ENCODE data around the gene NFIB.

The NFIB gene

DNA sequence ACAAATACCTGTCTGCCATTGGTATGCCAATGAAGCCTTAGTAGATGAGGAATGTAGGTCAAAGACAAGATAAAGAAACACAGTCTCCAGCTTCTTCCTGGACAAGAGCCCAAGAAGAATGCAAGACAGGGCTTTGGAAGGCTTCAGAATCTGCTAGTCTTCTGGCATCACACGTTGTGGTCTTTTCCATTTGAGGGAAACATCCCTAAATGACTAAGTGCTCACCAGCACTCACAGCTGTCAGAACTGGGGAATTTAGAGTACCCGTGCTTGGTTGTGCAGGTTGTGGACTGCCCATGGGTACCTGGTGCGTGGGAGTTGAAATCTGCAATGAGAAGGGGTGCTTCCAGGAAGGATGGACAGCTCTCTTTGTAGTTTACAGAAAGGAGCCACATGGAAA is 27.1 kb upstream of the NFIB start:
- Histone ChIP-seq H3K4me3 (ENCODE audit: low read length) (no peak overlapping the region), H2AFZ (ENCODE audit: low read depth, low read length) (no peak overlapping the region), H3K4me1 (ENCODE audit: insufficient read depth, low read length) (peaks cover 22% of the 10 kb centered on the region), H3K27me3 (ENCODE audit: insufficient read depth, low read length) (peaks cover 59% of the 10 kb centered on the region), H3K36me3 (ENCODE audit: insufficient read depth, low read length) (no peaks in the 10 kb centered on the region), H3K9me3 (ENCODE audit: low read length) (no peaks in the 10 kb centered on the region)

DNA sequence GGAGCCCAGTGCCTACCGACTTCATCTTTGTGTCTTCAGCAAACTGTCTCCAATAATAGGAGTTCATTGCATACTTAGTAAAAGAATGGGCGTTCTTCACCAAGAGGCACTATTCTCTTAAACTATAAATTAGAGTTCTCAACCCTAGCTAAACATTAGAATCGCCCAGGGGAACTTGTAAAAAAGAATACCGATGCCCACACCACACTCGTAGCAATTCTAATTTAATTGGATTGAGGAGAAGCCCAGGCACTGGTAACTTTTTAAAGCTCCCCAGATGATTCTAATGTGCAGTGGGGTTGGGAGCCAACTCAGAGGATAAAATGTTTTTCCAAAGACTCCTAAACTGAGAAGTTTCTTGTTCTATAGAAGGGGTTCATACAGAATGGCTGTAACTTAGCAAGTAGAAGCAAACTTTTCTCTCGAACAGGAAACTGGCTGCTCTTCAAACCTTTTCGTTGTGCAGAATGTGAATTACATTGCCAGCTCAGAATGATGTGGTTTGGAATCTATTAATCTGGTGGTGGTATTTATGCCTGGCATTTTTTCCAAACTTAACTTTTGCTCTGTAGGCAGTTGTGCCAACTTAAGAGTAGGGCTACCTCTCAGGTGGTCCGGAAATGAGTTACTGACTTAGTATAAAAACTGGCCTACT is 26.4 kb upstream of the NFIB start:
- Histone ChIP-seq H3K4me1 (ENCODE audit: insufficient read depth, low read length) (peaks cover 16% of the 10 kb centered on the region), H3K9me3 (ENCODE audit: low read length) (no peaks in the 10 kb centered on the region), H3K27me3 (ENCODE audit: insufficient read depth, low read length) (peaks cover 53% of the 10 kb centered on the region), H2AFZ (ENCODE audit: low read depth, low read length) (no peak overlapping the region), H3K4me3 (ENCODE audit: low read length) (no peak overlapping the region), H3K36me3 (ENCODE audit: insufficient read depth, low read length) (no peaks in the 10 kb centered on the region)

DNA sequence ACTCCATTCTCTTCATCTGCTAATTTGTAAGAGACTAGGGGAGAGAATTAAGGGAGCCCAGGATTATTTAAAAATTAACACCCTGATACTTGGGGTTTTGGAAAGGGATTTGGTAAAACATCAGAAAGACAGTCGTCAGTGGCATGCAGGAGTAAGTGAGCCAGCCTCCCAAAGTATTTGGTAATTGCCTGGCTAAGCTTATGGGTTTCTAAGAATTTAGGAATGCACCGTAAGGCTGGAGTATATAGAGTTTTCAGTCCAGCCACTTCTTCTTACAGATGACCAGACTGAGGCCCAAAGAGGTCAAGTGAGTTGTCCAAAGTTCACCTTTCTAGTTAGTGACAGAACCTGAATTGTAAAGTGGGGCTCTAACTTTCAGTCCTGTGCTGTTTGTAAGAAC is 25.8 kb upstream of the NFIB start:
- H3K4me3 ChIP-seq (ENCODE audit: low read length): no peak overlapping the region
- H3K4me1 ChIP-seq (ENCODE audit: insufficient read depth, low read length): peaks cover 10% of the 10 kb centered on the region
- H3K27me3 ChIP-seq (ENCODE audit: insufficient read depth, low read length): peaks cover 47% of the 10 kb centered on the region
- H3K9me3 ChIP-seq (ENCODE audit: low read length): no peaks in the 10 kb centered on the region
- H3K36me3 ChIP-seq (ENCODE audit: insufficient read depth, low read length): no peaks in the 10 kb centered on the region
- no peak overlapping the region for H2AFZ ChIP-seq (ENCODE audit: low read depth, low read length)

DNA sequence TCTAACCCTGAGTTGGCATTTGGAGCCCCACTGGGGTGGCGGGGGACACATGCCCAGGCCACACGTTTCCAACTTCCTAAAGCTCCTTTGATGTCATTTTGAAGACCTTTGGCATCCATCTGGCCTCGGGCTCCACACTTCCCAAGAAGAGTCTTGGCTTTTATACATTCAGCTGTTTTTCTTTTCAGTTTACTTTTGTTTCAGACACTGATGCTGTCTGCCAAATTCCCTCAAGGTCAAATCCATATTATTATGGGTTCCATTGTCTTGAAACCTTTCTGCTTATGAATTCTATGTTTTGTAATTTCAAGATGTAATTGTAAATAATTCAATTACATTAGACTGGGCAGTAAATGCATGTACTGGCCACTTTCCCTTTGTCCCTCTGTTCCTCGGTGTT is 23.7 kb upstream of the NFIB start:
- H3K4me1 ChIP-seq (ENCODE audit: insufficient read depth, low read length): no peaks in the 10 kb centered on the region
- no peaks in the 10 kb centered on the region for H3K9me3 ChIP-seq (ENCODE audit: low read length)
- peaks cover 25% of the 10 kb centered on the region for H3K27me3 ChIP-seq (ENCODE audit: insufficient read depth, low read length)
- H3K36me3 ChIP-seq (ENCODE audit: insufficient read depth, low read length): no peaks in the 10 kb centered on the region
- H2AFZ ChIP-seq (ENCODE audit: low read depth, low read length): no peak overlapping the region
- no peak overlapping the region for H3K4me3 ChIP-seq (ENCODE audit: low read length)

DNA sequence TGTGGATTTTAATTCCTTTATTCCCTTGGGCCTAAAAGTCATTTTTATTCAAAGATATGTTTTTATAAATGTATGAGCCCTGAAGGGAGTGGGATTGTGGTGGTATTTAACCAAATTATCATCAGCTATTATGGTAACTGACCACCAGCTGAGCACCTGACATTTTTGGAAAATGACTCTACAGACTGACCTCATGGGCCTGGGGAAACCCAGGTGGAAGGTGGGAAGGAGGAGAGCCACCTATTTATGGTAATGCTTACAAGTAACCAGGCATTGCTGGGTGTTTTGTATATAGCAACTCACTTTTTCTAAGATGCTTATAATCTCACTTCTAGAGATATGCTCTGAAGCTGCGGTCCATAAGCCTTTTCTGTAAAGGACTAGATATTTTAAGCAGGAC is 22.3 kb upstream of the NFIB start:
- Histone ChIP-seq H3K36me3 (ENCODE audit: insufficient read depth, low read length) (no peaks in the 10 kb centered on the region), H3K4me1 (ENCODE audit: insufficient read depth, low read length) (no peaks in the 10 kb centered on the region), H2AFZ (ENCODE audit: low read depth, low read length) (no peak overlapping the region), H3K27me3 (ENCODE audit: insufficient read depth, low read length) (peaks cover 13% of the 10 kb centered on the region), H3K4me3 (ENCODE audit: low read length) (no peak overlapping the region), H3K9me3 (ENCODE audit: low read length) (no peaks in the 10 kb centered on the region)

DNA sequence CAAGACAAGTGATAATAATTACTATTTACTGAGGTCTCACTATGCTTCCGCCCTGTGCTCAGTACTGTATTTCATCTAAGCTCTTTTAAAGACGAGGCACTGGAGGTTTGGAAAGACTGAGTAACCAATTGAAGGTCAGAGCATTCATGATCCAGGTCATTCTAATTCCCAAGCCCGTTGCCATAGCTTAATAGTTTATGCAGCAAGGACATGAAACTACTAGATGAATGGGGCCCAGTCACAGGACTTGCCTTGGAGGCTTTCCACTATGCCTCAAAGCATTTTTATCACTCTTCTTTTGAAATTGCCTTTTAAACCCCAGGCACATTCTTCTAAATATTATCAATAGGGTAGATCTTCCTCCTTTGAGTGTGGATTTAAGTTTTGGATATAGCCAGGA is 17.2 kb upstream of the NFIB start:
- H2AFZ ChIP-seq (ENCODE audit: low read depth, low read length): no peak overlapping the region
- no peaks in the 10 kb centered on the region for H3K9me3 ChIP-seq (ENCODE audit: low read length)
- no peaks in the 10 kb centered on the region for H3K4me1 ChIP-seq (ENCODE audit: insufficient read depth, low read length)
- H3K4me3 ChIP-seq (ENCODE audit: low read length): no peak overlapping the region
- H3K36me3 ChIP-seq (ENCODE audit: insufficient read depth, low read length): no peaks in the 10 kb centered on the region
- H3K27me3 ChIP-seq (ENCODE audit: insufficient read depth, low read length): no peaks in the 10 kb centered on the region

DNA sequence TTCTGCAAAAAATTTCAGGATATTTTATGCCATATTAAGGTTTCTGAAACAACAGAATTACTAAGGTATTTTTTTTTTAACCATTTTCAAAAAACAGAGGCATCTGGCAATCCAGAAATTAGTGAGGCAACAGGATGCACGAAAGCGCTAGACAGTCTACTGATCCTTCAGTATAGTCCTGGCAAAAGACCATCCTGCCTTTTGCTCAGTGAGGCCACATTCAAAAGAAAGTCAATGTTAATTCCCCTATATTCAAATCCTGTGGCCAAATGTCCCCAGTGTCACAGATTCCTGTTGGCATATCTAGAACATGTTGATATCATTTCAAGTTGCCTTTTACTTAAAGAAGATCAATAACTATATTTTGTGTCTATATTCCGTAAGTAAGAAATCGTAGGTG is 13.1 kb upstream of the NFIB start:
- H3K4me1 ChIP-seq (ENCODE audit: insufficient read depth, low read length): peaks cover 8% of the 10 kb centered on the region

DNA sequence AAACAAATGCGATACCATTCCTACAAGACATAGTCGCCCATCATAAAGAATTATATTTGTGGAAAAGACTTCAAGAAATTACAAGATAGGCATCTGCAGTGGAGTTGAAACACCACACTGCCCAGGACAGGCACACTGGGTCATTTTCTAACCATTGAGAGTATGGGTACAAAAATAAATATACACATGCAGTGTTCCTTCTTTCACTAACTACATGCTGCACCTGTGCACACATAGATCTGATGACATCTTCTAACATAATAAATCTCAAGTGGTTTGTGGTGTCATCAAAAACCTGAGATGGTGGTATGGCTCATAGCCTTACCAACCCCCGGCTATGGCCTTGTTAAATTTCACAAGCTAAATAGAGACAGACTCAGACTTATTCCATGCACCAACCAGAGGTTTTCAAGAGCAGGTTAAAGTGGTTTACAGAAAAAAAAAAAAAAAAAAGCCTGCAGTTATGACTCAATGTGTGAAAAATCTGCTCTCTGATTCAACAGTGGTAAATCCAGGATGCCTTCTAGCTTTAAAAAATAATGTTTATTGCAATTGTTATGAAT is 12.4 kb upstream of the NFIB start:
- Histone ChIP-seq H3K4me1 (ENCODE audit: insufficient read depth, low read length) (peaks cover 8% of the 10 kb centered on the region), H3K4me3 (ENCODE audit: low read length) (no peak overlapping the region), H2AFZ (ENCODE audit: low read depth, low read length) (no peak overlapping the region), H3K36me3 (ENCODE audit: insufficient read depth, low read length) (no peaks in the 10 kb centered on the region), H3K9me3 (ENCODE audit: low read length) (no peaks in the 10 kb centered on the region), H3K27me3 (ENCODE audit: insufficient read depth, low read length) (no peaks in the 10 kb centered on the region)

More for the DNA sequence above, 13.1 kb upstream of the NFIB start:
- H3K4me3 ChIP-seq (ENCODE audit: low read length): no peak overlapping the region
- no peaks in the 10 kb centered on the region for H3K27me3 ChIP-seq (ENCODE audit: insufficient read depth, low read length)
- H2AFZ ChIP-seq (ENCODE audit: low read depth, low read length): no peak overlapping the region
- H3K36me3 ChIP-seq (ENCODE audit: insufficient read depth, low read length): no peaks in the 10 kb centered on the region
- no peaks in the 10 kb centered on the region for H3K9me3 ChIP-seq (ENCODE audit: low read length)

DNA sequence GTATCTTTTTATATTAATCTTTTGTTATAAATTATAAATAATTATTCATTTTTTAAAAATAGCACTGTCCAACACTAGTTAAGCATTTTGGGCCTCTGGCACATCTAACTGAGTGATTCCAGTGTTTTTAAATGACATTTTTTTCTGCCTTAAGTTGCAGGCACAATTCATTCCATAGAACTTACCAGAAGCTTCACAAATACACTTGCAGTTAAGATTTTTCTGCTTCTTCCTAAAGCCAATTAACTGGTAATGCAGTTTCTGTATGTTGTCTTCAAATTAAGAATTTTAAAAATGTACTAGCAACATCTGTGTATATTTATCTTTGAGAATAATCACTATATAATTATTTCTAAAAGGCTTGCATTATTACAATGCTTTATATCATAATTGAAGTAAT is 11.2 kb upstream of the NFIB start:
- H3K4me3 ChIP-seq (ENCODE audit: low read length): no peak overlapping the region
- no peak overlapping the region for H2AFZ ChIP-seq (ENCODE audit: low read depth, low read length)
- H3K4me1 ChIP-seq (ENCODE audit: insufficient read depth, low read length): peaks cover 14% of the 10 kb centered on the region
- H3K9me3 ChIP-seq (ENCODE audit: low read length): no peaks in the 10 kb centered on the region
- no peaks in the 10 kb centered on the region for H3K36me3 ChIP-seq (ENCODE audit: insufficient read depth, low read length)
- no peaks in the 10 kb centered on the region for H3K27me3 ChIP-seq (ENCODE audit: insufficient read depth, low read length)

DNA sequence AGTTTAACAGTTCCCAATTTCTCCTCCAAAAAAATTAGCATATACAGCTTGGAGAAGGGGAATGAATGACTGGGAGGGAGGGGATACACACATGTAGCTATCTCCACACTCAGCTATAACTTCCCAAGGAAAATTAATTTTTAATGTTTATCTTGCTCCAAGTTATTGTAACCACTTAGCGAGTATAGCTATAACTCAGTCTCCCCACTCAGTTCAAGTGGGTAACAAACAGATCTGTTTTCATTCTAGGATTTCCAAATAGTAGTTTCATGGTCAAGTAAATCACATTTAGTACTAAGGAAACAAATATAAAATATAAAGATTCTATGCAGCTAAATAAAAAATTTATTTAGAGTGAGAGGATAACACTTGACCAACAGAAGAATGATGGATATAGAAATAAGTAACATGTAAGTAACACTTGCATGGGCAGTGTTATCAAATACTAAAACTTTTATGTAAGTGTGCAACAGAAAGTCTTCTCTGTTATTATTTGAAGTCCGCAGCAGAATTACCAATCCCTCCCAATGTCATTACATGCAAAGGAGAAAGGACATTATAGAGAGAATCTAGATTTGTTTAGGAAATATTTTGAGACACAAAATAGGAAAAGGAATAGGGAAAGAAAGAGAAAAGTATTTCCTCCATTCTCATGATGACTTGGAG is 10.2 kb upstream of the NFIB start:
- Histone ChIP-seq H3K4me1 (ENCODE audit: insufficient read depth, low read length) (peaks cover 24% of the 10 kb centered on the region), H2AFZ (ENCODE audit: low read depth, low read length) (no peak overlapping the region), H3K4me3 (ENCODE audit: low read length) (no peak overlapping the region), H3K36me3 (ENCODE audit: insufficient read depth, low read length) (no peaks in the 10 kb centered on the region), H3K9me3 (ENCODE audit: low read length) (no peaks in the 10 kb centered on the region), H3K27me3 (ENCODE audit: insufficient read depth, low read length) (no peaks in the 10 kb centered on the region)

DNA sequence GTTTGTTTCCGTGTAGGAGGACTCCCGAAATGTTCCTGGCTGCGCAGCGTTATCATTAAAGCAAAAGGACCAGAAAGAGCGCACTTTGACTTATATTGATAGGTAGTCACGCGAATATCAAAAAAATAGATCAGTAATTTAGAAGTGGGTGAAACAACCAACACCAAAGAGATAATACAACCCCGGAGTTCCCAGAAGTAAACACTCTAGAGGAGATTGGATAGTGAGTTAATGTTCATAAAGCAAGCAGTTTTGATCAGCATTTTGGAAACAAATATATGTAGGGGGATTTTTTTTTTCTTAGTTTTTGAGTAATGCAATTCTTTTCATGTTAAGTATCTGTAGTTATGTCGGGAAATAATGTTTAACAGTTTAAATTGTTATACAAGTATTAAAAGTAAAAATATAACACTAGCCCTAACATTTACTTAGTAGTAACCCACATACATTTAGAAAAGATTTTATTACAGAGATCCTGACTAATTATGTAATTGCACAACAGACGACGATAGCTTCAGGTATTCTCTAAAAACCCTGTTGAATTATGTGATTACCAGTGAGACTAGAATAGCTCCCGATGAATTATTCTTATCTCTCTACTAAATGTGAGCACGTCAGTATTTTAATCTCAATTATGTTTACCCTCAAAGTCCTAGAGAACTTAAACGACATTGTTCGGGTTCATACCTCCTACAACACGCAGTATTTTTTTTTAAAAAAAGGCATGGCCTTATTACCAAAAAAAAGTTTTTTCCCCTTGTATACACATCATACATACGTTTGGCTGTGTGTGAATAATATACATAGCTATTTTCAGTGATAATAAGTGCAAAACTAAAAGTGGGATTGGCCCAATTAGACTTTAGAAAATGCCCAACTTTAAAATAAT is 9.4 kb upstream of the NFIB start:
- H3K4me1 ChIP-seq (ENCODE audit: insufficient read depth, low read length): peaks cover 32% of the 10 kb centered on the region
- no peaks in the 10 kb centered on the region for H3K9me3 ChIP-seq (ENCODE audit: low read length)
- H2AFZ ChIP-seq (ENCODE audit: low read depth, low read length): peak overlapping the region; percentile 75
- H3K4me3 ChIP-seq (ENCODE audit: low read length): peak overlapping the region; percentile 54
- no peaks in the 10 kb centered on the region for H3K27me3 ChIP-seq (ENCODE audit: insufficient read depth, low read length)
- no peaks in the 10 kb centered on the region for H3K36me3 ChIP-seq (ENCODE audit: insufficient read depth, low read length)

DNA sequence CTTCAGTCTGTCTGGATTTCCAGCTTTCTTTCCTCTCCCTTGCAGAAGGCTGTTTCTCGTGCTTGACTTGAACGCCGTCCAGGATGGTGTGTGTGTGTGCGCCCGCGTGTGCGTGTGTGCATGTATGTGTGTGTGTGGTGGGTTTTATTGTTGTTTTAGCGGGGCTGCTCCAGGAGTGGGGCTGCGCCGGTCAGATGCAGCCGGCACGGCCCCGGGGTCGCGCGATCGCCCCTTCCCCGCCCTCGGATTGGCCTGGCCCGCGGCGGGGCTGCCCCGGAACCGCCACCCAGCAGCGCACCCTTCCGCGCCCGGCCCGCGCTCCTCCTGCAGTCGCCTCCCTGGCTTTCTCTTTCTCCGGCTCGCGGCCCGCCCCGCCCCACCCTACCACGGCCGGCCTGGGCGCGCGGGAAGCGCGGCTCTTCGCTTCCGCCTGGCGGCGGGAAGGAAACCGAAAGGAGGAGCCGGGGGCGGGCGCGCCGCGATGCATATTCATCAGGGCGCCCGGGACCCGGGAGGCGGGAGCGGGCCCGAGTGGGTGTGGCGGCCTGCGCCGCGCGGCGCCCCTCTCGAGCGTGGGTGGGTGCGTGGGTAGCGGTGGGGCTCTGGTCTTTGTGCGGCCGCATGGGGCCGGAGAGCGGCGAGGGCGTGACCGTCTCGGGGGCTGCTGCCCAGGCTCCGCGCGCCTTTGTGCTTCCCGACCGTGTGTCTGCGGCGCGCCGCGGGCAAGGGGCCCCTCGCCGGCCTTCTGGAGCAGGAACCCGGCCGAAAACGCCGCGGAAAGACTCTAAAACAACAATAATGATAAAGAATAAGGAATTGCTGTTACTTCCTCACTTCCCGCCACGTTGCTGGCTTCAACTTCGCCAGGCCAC is 8.5 kb upstream of the NFIB start:
- peaks cover 39% of the 10 kb centered on the region for H3K4me1 ChIP-seq (ENCODE audit: insufficient read depth, low read length)
- peak overlapping the region; percentile 54 for H3K4me3 ChIP-seq (ENCODE audit: low read length)
- no peaks in the 10 kb centered on the region for H3K36me3 ChIP-seq (ENCODE audit: insufficient read depth, low read length)
- no peaks in the 10 kb centered on the region for H3K27me3 ChIP-seq (ENCODE audit: insufficient read depth, low read length)
- H3K9me3 ChIP-seq (ENCODE audit: low read length): no peaks in the 10 kb centered on the region
- H2AFZ ChIP-seq (ENCODE audit: low read depth, low read length): peak overlapping the region; percentile 75

Data from neuron (in vitro differentiated cells).